HG02588 (cell line): ENCODE results near the gene NRXN3.
"Not testable (repeated sequence)": the region's sequence is repeated elsewhere in the genome, so short reads cannot be mapped to it uniquely, and the experiment has no call there.

ENCODE experiments used
- ATAC-seq: cut with Tn5 transposase; IDR thresholded peaks from one replicate; pipeline ENCODE4 v1.9.1; 2021; ENCODE audit warnings: mild to moderate bottlenecking, moderate library complexity; ENCODE audit not compliant: unreplicated experiment

The NRXN3 gene

GRCh38 chr14:79730196-79730595 lies 1560.0 kb downstream of the NRXN3 start:
- ATAC-seq, result no peak

GRCh38 chr14:79730953-79731352 lies 1560.8 kb downstream of the NRXN3 start:
- ATAC-seq, result no peak

- ATAC-seq, result no peak
Observed at GRCh38 chr14:79732911-79733655, 1562.9 kb downstream of the NRXN3 start.

- ATAC-seq, result no peak
Observed at GRCh38 chr14:79734151-79734550, 1564.0 kb downstream of the NRXN3 start.

- ATAC-seq, result no peak
Observed at GRCh38 chr14:79734656-79735055, 1564.5 kb downstream of the NRXN3 start.

GRCh38 chr14:79735121-79735520 lies 1564.9 kb downstream of the NRXN3 start:
- no peak for ATAC-seq

GRCh38 chr14:79740066-79740601 lies 1570.0 kb downstream of the NRXN3 start:
- ATAC-seq, result no peak

GRCh38 chr14:79742142-79742541 lies 1572.0 kb downstream of the NRXN3 start:
- no peak for ATAC-seq

GRCh38 chr14:79745046-79745445 lies 1574.9 kb downstream of the NRXN3 start:
- no peak for ATAC-seq

- ATAC-seq, result no peak
Observed at GRCh38 chr14:79749065-79749464, 1578.9 kb downstream of the NRXN3 start.

GRCh38 chr14:79758985-79759384 lies 1588.8 kb downstream of the NRXN3 start:
- no peak for ATAC-seq

- no peak for ATAC-seq
Observed at GRCh38 chr14:79764323-79764722, 1594.2 kb downstream of the NRXN3 start.

GRCh38 chr14:79766511-79766910 lies 1596.3 kb downstream of the NRXN3 start:
- no peak for ATAC-seq

- no peak for ATAC-seq
Observed at GRCh38 chr14:79767251-79767650, 1597.1 kb downstream of the NRXN3 start.

GRCh38 chr14:79767721-79768120 lies 1597.5 kb downstream of the NRXN3 start:
- not testable (repeated sequence) for ATAC-seq

GRCh38 chr14:79781882-79782281 lies 1611.7 kb downstream of the NRXN3 start:
- no peak for ATAC-seq

- ATAC-seq, result no peak
Observed at GRCh38 chr14:79783041-79783440, 1612.9 kb downstream of the NRXN3 start.

GRCh38 chr14:79786522-79786921 lies 1616.3 kb downstream of the NRXN3 start:
- ATAC-seq, result no peak

GRCh38 chr14:79788346-79788745 lies 1618.2 kb downstream of the NRXN3 start:
- ATAC-seq, result no peak

- ATAC-seq, result no peak
Observed at GRCh38 chr14:79791055-79791732, 1621.0 kb downstream of the NRXN3 start.

GRCh38 chr14:79802093-79802492 lies 1631.9 kb downstream of the NRXN3 start:
- no peak for ATAC-seq

GRCh38 chr14:79805636-79806035 lies 1635.5 kb downstream of the NRXN3 start:
- no peak for ATAC-seq
